Heart right ventricle (tissue), 16 donors: Measurements from ENCODE around the gene POLR1G. TPM values are rescaled to one million over a fixed set of nuclear protein-coding genes. Genes with fewer than 3 reads are reported as not detected.
"Not testable (repeated sequence)": the region's sequence is repeated elsewhere in the genome, so short reads cannot be mapped to it uniquely, and the experiment has no call there.

Experiments
- ATAC-seq, 8 donors: fragments of 200-7000 bp; cut with Tn5 transposase; one replicate each; pipeline ENCODE4 v1.9.1; 2020; ENCODE audit warnings: mild to moderate bottlenecking in 8 of 8, moderate library complexity in 8 of 8, moderate number of reproducible peaks in 1 of 8
- DNase-seq, 2 donors: peaks; one replicate each; pipeline ENCODE4 v3.0.0-alpha.2; 2020
- H3K27ac ChIP-seq, 10 donors: fragments of 200-600 bp; sonication (generic) in 2 of 10; one replicate each; pipeline versions ENCODE4 v1.5.0 to v1.8.0; 2020 to 2022; ENCODE audit warnings: mild to moderate bottlenecking in 3 of 10
- H3K27me3 ChIP-seq, 7 donors: fragments of 200-600 bp; one replicate each; pipeline ENCODE4 v1.8.0; 2021 to 2022; ENCODE audit warnings: mild to moderate bottlenecking in 2 of 7
- H3K36me3 ChIP-seq, 9 donors: fragments of 200-600 bp; sonication (generic) in 1 of 9; one replicate each; pipeline versions ENCODE4 v1.5.0 to v1.8.0; 2020 to 2022; ENCODE audit warnings: mild to moderate bottlenecking in 2 of 9
- H3K4me1 ChIP-seq, 9 donors: fragments of 200-600 bp; sonication (generic) in 1 of 9; one replicate each; pipeline versions ENCODE4 v1.5.0 to v1.8.0; 2020 to 2022; ENCODE audit warnings: mild to moderate bottlenecking in 4 of 9
- H3K4me3 ChIP-seq, 10 donors: fragments of 200-600 bp; sonication (generic) in 2 of 10; one replicate each; pipeline versions ENCODE4 v1.5.0 to v1.8.0; 2020 to 2022; ENCODE audit warnings: mild to moderate bottlenecking in 7 of 10, moderate library complexity in 2 of 10
- H3K9me3 ChIP-seq, 11 donors: fragments of 200-600 bp in 10 of 11; sonication (generic) in 2 of 11; one replicate each; pipeline versions ENCODE4 v1.5.0 to v1.8.0; 2013 to 2022; ENCODE audit warnings: mild to moderate bottlenecking in 2 of 11, control low read depth in 1 of 11, moderate library complexity in 1 of 11
- CTCF ChIP-seq, 9 donors: fragments of 200-600 bp; sonication (generic) in 2 of 9; IDR thresholded peaks; one replicate each; pipeline versions ENCODE4 v1.5.0 to v1.8.0; 2021 to 2022; ENCODE audit warnings: antibody characterized with exemption in 9 of 9, mild to moderate bottlenecking in 5 of 9, moderate library complexity in 1 of 9
- whole genome bisulfite sequencing, 2 donors: extraction: QIAGEN DNeasy Blood & Tissue Kit; methylation state at CpG; one replicate each; pipeline ENCODE4 v1.1.7; 2013; ENCODE audit warnings: inconsistent platforms in 1 of 2; 5-methylcytosine and 5-hydroxymethylcytosine counted together
- intact Hi-C, 10 donors: fragments of 100-400 bp; cut with DNase I; formaldehyde crosslinking; loops; one replicate each; pipeline versions ENCODE4 v1.11.1 to v1.14.2; 2022
- polyA plus RNA-seq, 2 donors: library from polyadenylated mRNA; stranded (reverse); fragments of 200-250 nt; gene quantifications; one replicate each; pipeline ENCODE4 v1.2.3, GENCODE V29; 2013
- total RNA-seq, 10 donors: library from RNA; stranded (reverse); fragmentation: NEBNext Ultra II Directional in 3 of 10; extraction: Animal tissue kit (Norgen Biotek cat#: 25700) in 3 of 10; gene quantifications; one replicate each; pipeline versions ENCODE4 v1.2.1 to v1.2.4, GENCODE V29; 2021 to 2023
- donor health status: Arrhythmogenic right ventricular cardiomyopathy.
- donor health status: ischemic (EF 13 %, LVEDD 7.1; RV severe dilation, severe dysfunction).
- donor health status: healthy with polysubstance abuse.
- donor health status: DM: no; HTN: yes; CAD: no.
- donor health status: DM: no; HTN: no; CAD: no.
- donor health status: ischemic (EF 25% LVEDD 6.9; RV normal size, moderate dysfunction).
- donor health status: ischemic (EF 25% LVEDD 5.7; RV mildly dilated, moderate dysfunction).
- donor health status: healthy.
- donor health status: DM: yes; HTN: yes; CAD: no.
- donor health status: Ischemic cardiomyopathy.
- donor health status: ischemic (EF 35%, LVEDD 5.7; RV mildly dilated, moderate dysfunction).
- donor health status: nonischemic (EF 11% LVEDD 7.7; RV severe dilation, severe dysfunction).
- donor health status: DM: yes; HTN: yes; CAD: no.
- donor health status: PGD.
- donor health status: ischemic (EF 29% LVEDD 5.4; RV normal size, mild dysfunction).
- donor health status: nonischemic (EF 23%, LVEDD 6.1; RV moderate dilation, normal function).

The POLR1G gene
- total and polyA plus RNA-seq, 12 donors: 4.1 to 9.8 (median 5.6) TPM

DNA sequence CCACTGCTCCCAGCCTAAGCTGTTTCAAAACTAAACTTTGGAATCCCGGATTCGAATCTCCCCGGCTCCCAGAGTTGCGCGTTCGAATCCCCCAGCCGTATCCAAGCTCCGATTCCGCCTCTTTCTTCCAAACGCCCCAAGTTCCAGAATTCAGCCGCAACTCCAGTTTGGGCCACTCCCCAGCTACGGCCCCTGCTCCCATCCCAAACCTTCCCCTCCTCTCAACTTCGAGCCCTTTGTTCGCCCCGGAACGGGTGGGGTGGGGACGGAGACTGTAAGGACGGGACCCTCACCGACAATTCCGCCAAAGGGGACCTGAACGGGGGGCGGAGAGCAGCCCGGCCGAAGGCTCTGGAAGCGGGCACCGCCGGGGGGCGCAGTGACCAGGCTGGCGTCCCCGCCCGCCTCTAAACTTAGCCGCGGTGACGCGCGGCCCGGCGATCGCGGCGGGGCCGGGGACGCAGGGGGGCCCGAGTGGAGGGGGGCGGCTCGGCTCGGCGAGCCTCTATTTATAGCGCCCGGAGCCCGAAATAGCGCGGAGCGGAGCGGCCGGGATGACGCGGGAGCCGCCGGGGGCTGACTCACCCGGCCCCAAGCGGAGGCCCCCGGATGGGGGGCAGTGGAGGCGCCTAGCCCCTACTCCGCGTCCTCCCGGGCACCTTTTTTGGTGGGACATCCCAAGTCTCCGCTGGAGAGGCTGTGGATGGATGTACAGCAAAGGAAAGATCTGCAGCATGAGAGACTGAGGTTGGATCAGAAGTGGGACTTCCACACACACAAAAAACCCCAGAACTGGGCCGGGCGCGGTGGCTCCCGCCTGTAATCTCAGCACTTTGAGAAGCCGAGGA is 22.2 kb downstream of the POLR1G start:
- DNase-seq: peak; percentile 76 to 79
- Histone ChIP-seq H3K27me3 (peaks cover 0 to 14% (median 0%) of the 10 kb centered on the region in 7 donors), H3K27ac (peak overlapping the region; percentile 78 to 93 (median 89)), H3K36me3 (no peaks in the 10 kb centered on the region), H3K4me1 (peaks cover 7 to 48% (median 38%) of the 10 kb centered on the region in 9 donors), H3K4me3 (peak overlapping the region; percentile 0 to 63 (median 56)), H3K9me3 (no peaks in the 10 kb centered on the region)
- ATAC-seq: peak; percentile 59 to 86 (median 76)
- TF ChIP-seq CTCF (IDR thresholded peaks at IDR 0.05): peak in 8 of 9 donors; percentile 42 to 71 (median 56)
- 2% methylated on average over 53 to 73 of the region's 73 CpGs for WGBS, 2 donors
- intact Hi-C loops: loop anchor here in 3 of 10 donors (2.0 to 10.0 kb wide), 3 partner anchors 46 to 216 kb away; no protein-coding TSS in a partner anchor

DNA sequence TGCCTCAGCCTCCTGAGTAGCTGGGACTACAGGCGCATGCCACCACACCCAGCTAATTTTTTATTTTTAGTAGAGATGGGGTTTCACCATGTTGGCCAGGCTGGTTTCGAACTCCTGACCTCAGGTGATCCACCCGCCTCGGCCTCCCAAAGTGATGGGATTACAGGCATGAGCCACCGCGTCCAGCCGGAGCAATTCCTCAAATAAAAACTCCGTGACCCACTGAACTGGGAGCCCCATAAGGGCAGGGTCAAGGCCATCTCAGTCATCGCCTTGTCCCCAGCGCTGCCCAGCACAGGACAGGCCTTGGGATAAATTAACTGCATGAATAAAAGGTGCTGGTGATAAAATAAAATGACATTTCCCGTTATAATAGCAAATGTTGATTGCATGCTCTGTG is 23.5 kb downstream of the POLR1G start:
- peaks cover 0 to 14% (median 0%) of the 10 kb centered on the region in 7 donors for H3K27me3 ChIP-seq
- intact Hi-C loops: loop anchor here in 4 of 10 donors (2.0 to 10.0 kb wide), 4 partner anchors 45 to 215 kb away; no protein-coding TSS in a partner anchor
- ATAC-seq: not testable (repeated sequence)

GRCh38 chr19:45431008-45431407 is 24.6 kb downstream of the POLR1G start:
- intact Hi-C loops: loop anchor here in 1 of 10 donors (5.0 kb wide), 1 partner anchor 211 kb away; no protein-coding TSS in a partner anchor
- not testable (repeated sequence) for H3K9me3 ChIP-seq, H3K27ac ChIP-seq, ATAC-seq, DNase-seq, H3K4me3 ChIP-seq, H3K36me3 ChIP-seq
- peaks cover 0 to 14% (median 0%) of the 10 kb centered on the region in 7 donors for H3K27me3 ChIP-seq
- 58 to 61% methylated on average over 9 of the region's 9 CpGs for WGBS, 2 donors
- H3K4me1 ChIP-seq: peaks cover 6 to 29% (median 20%) of the 10 kb centered on the region in 9 donors

More for the DNA sequence above, 23.5 kb downstream of the POLR1G start:
- H3K9me3 ChIP-seq, H3K36me3 ChIP-seq, H3K4me3 ChIP-seq, DNase-seq: not testable (repeated sequence)
- WGBS, 2 donors: 64 to 70% methylated on average over 11 of the region's 11 CpGs
- Histone ChIP-seq H3K4me1 (peaks cover 7 to 38% (median 28%) of the 10 kb centered on the region in 9 donors), H3K27ac (peak overlapping the region in 8 of 10 donors; percentile 78 to 93 (median 89))

DNA sequence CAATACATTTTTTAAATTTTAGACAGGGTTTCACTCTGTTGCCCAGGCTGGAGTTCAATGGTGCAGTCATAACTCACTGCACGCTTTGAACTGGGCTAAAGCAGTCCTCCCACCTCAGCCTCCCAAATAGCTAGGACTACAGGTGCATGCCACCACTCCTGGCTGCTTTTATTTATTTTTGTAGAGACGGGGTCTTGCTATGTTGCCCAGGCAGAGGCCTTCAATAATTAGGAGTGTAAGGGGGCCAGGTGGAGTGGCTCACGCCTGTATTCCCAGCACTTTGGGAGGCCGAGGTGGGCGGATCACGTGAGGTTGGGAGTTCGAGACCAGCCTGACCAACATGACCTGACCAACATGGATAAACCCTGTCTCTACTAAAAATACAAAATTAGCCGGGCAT is 26.1 kb downstream of the POLR1G start:
- ATAC-seq, H3K9me3 ChIP-seq, H3K36me3 ChIP-seq, H3K4me3 ChIP-seq, H3K27ac ChIP-seq, DNase-seq: not testable (repeated sequence)
- peaks cover 0 to 14% (median 0%) of the 10 kb centered on the region in 7 donors for H3K27me3 ChIP-seq
- WGBS, 2 donors: 85 to 94% methylated on average over 8 of the region's 8 CpGs
- peaks cover 6 to 23% (median 17%) of the 10 kb centered on the region in 9 donors for H3K4me1 ChIP-seq
- intact Hi-C loops: loop anchor here in 1 of 10 donors (5.0 kb wide), 1 partner anchor 210 kb away; no protein-coding TSS in a partner anchor

GRCh38 chr19:45437328-45437727 is 30.9 kb downstream of the POLR1G start:
- Histone ChIP-seq H3K9me3 (no peaks in the 10 kb centered on the region), H3K4me1 (peaks cover 0 to 20% (median 12%) of the 10 kb centered on the region in 9 donors), H3K36me3 (no peaks in the 10 kb centered on the region), H3K4me3 (no peak overlapping the region), H3K27ac (no peak overlapping the region), H3K27me3 (no peaks in the 10 kb centered on the region)
- ATAC-seq: no peak
- no peak for TF ChIP-seq CTCF (IDR thresholded peaks at IDR 0.05)
- intact Hi-C loops: no loop called here
- 89% methylated on average over 3 of the region's 3 CpGs for WGBS, 2 donors
- DNase-seq: no peak
